ENCODE measurements around the gene SLC39A2.

- no peak for TF ChIP-seq CTCF (IDR thresholded peaks at IDR 0.05)
- TF ChIP-seq POLR2A (IDR thresholded peaks at IDR 0.05) = no peak
- no peak for TF ChIP-seq POLR2AphosphoS5 (IDR thresholded peaks at IDR 0.05)
Measured at GRCh38 chr14:21001218-21001617, 2.1 kb downstream of the SLC39A2 start.
